H7 (cell line): ENCODE measurements around the gene WNK4. TPM values are rescaled to one million over a fixed set of nuclear protein-coding genes. Genes with fewer than 3 reads are reported as not detected.
A peak's percentile ranks its signal among the peaks of the same experiment; 100 is the strongest.

Experiments used
- DNase-seq: peaks from one replicate; pipeline ENCODE4 v3.0.0; 2012
- H3K27me3 ChIP-seq: 2 replicates; pipeline ENCODE4 v1.6.0; 2011; ENCODE audit warnings: mild to moderate bottlenecking, low read length; ENCODE audit not compliant: control insufficient read depth, insufficient read depth
- H3K36me3 ChIP-seq: replicated peaks from 2 replicates; pipeline ENCODE4 v1.5.1; 2011; ENCODE audit warnings: low read length; ENCODE audit not compliant: control insufficient read depth, insufficient read depth
- H3K4me3 ChIP-seq: 2 replicates; pipeline ENCODE4 v1.5.1; 2011; ENCODE audit warnings: low read depth, mild to moderate bottlenecking, control low read depth, low read length, moderate library complexity; ENCODE audit not compliant: insufficient read depth
- total RNA-seq: library from RNA; depleted of rRNA; stranded (reverse); fragments of >200 nt; shearing (Covaris generic); gene quantifications from 2 replicates; pipeline ENCODE4 v1.2.3, GENCODE V29; 2014

The WNK4 gene
- total RNA-seq, 1 experiment from 2014 or later = 0.24 TPM

DNA sequence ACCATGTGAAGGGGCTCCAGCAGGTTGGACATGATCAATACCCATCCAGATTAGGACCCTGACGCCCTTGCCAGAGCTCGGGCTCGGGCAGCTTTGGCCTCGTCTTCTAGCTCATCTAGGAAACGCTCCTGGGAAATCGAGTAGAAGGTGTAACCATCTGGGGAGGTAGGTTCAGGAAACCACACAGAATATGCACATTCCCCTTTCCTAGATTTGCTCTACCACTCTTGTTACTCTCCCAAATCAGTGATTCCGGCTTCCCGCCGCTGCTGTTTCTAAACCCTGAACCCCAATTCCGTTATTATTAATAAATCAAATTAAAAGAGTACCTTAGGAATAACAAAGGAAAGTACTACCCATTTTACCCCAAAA, 17.6 kb downstream of the WNK4 start:
- no peak for DNase-seq
- Histone ChIP-seq H3K27me3 (peaks cover 3% of the 10 kb centered on the region), H3K36me3 (no peaks in the 10 kb centered on the region; the same call in 1 of the 2 replicates), H3K4me3 (peak overlapping the region; percentile 96)

DNA sequence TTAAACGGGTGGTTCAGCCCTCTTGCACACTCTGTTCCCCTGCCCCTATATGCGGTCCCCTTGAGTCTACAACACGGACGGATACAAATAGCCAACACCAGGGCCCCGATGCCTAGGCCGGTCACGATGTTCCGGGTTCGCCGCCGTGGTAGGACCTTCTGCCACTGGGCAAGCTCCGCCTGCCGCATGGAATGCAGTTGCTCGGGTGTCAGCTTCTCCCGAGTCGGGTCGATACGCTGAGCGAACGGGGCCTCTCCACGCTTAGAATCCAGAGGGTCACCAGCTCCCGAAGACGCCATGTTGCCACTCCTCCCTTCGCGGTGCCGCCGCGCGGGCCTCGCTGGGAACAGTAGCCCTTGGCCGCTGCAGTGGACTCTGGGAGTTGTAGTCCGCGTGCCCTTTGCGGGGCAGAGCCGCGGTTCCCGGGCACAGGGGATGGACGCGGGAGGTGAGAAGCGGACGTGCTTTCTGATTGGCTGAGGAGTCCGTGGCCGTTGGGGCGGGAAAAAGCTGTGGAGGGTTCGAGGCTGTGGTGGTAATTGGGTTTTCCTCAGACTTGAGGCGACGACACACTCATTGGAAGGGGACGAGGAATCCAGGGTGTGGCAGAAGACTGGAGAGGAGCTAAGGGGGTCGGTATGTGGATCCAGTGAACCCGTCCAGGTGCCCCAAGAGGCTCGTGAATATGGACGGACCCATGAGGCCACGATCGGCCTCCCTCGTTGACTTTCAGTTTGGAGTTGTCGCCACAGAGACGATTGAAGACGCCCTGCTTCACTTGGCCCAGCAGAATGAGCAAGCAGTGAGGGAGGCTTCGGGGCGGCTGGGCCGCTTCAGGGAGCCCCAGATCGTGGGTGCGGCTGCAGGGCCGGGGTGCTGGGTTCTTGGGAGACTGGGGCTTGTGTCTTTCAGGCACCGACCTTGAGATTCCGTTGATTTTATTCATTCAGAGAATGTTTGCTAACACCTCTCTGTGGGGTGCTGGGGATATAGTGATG, 18.3 kb downstream of the WNK4 start, which contains the start of the genes CNTD1 and COA3:
Gene CNTD1 (plus strand): TSS at position 479 of the 998 bp plus-strand sequence. CDS start 207 bp downstream, at position 686.
Gene COA3 (minus strand): TSS at position 322 of the 998 bp plus-strand sequence. CDS start 23 bp downstream, at position 299.
- Histone ChIP-seq H3K4me3 (peak within 1 kb of the TSS; percentile 96), H3K27me3 (peaks cover 3% of the 10 kb centered on the region), H3K36me3 (no peaks in the 10 kb centered on the region; the same call in 1 of the 2 replicates)
- peak; percentile 97 for DNase-seq

DNA sequence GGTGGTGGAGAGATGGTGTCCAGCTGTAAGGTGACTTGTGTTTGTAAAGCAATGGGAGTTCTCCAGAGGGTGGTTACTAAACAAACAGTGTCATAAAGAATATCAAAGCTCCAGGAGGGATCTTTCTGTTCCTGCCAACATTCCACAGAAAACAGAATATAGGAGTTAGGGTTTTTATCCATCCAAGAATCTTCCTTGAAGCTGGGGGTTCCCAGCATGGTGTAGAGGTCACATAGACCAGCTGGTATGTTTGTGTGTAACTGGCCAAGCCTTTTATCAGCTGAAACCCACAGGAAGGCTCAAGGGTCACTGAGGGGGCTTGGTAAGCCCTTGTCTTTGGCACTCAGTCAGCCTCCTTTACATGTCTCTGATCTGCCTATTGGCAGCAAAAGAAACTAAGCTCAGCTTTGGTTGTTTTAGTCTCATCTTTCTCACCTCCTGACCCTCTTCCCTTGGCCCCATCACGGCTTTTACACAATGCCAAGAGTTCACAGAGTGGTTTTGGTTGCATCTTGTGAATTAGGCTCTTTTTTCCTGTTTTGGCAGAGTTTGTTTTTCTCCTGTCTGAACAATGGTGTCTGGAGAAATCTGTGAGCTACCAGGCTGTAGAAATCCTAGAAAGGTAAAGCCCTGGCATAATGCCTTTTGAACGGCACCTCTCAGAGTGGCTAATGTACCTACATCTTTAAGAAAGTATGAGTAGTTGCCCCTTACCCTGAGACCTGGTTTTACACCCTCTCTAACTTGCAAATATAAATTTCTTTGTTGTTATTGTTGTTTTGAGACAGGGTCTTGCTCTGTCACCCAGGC, 22.9 kb downstream of the WNK4 start:
- peaks cover 3% of the 10 kb centered on the region for H3K27me3 ChIP-seq
- DNase-seq = no peak
- H3K36me3 ChIP-seq = no peaks in the 10 kb centered on the region
- no peak overlapping the region for H3K4me3 ChIP-seq

GRCh38 chr17:42804918-42805367, 24.5 kb downstream of the WNK4 start:
- Histone ChIP-seq H3K27me3 (no peaks in the 10 kb centered on the region; the same call in none of the 2 replicates), H3K36me3 (no peaks in the 10 kb centered on the region), H3K4me3 (no peak overlapping the region)
- no peak for DNase-seq

DNA sequence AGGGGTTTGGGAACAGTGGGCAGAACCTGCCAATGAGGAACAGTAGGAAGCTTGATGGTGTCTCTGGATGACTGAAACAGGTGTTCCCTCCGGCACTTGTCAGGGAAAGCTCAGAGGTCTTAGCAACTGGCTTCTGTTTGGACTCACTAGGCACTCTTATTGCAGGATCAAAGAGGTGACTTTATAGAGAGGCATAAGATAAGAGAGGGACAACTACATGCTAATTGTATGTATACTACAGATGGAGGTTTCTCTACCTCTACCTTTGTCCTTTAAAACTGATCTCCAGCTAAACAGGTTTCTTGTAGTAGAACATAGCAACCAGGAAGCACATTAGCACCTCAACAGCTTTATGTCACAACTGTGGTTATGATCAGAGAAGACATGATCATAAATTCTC, 25.8 kb downstream of the WNK4 start:
- Histone ChIP-seq H3K27me3 (no peaks in the 10 kb centered on the region; the same call in none of the 2 replicates), H3K36me3 (peaks cover 6% of the 10 kb centered on the region), H3K4me3 (no peak overlapping the region)
- DNase-seq = no peak

DNA sequence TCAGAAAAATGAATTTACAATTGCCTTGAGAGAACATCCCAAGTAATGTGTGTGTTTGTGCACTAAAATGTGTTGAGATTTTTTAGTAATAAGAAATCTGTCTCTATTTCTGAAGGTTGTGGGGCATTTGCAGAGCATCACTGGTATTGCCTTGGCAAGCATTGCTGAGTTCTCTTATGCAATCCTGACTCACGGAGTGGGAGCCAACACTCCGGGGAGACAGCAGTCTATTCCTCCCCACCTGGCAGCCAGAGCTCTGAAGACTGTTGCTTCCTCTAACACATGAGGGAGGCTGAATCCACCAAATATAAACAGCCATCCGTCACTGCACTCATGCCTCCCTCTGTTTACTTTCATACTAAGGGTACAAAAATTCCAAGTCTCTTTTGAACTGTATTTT, 28.8 kb downstream of the WNK4 start:
- no peak overlapping the region for H3K4me3 ChIP-seq
- DNase-seq = no peak
- no peaks in the 10 kb centered on the region for H3K27me3 ChIP-seq
- peaks cover 11% of the 10 kb centered on the region for H3K36me3 ChIP-seq

DNA sequence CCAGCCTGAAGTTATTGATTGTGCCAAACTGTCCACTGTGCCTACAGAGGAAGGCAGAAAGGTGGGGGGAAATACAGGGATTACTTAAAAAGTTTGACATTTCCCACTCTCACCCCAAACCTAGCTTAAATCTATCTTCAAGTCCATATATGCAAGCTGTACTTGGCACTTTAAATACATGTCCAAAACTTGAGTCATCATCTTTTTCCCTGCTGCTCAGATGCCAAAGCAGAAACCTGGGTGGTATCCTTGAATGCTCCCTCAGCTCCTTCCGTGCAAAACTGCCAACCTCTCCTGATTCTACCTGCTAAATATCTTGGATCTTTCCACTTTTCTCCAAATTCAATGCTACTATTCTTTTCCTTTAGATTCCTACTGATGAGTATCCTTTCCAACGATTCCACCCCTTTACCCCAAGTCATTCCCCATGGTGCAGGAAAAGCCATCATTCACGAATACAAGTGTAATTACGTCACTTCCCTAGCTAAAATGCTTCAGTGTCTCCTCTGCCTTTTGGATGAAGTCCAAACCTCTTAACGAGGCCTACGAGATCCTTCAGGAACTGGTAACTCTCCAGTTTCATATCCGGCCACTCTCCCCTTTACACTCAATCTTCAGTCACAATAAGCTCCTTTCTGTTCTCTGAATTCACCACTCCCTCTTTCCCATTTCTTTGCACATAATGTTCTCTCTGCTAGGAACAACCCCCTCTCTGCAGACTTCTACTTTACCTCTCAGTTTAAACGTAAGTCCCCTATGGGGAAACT, 34.4 kb downstream of the WNK4 start:
- DNase-seq = no peak
- Histone ChIP-seq H3K27me3 (no peaks in the 10 kb centered on the region), H3K36me3 (peaks cover 45% of the 10 kb centered on the region), H3K4me3 (no peak overlapping the region)

DNA sequence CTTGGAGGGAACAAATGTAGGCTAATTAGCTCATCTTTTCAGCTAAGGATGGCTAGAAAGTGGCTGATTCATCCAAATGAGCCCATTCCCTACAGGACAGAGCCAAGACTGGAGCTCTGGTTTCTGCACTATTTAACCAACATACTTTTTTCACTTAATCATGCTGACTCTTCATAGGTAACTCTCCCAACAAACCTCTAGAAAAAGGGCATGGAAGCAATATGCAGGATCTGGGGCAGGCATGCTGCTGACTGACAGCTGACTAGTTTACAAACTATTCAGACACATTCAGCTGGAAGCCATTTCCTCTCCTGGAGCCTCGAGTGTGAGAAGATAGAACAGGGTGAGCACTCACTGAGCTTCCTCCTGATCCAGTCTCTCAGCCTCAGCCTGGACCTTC, 37.5 kb downstream of the WNK4 start:
- Histone ChIP-seq H3K36me3 (peaks cover 39% of the 10 kb centered on the region), H3K4me3 (no peak overlapping the region), H3K27me3 (no peaks in the 10 kb centered on the region)
- no peak for DNase-seq

- H3K36me3 ChIP-seq = peaks cover 39% of the 10 kb centered on the region
These were observed 38.0 kb downstream of the WNK4 start for GRCh38 chr17:42818379-42818778.

GRCh38 chr17:42819939-42820535, 39.6 kb downstream of the WNK4 start:
- no peak overlapping the region for H3K4me3 ChIP-seq
- H3K36me3 ChIP-seq = peaks cover 30% of the 10 kb centered on the region
- no peaks in the 10 kb centered on the region for H3K27me3 ChIP-seq
- DNase-seq = peak; percentile 86

More at GRCh38 chr17:42818379-42818778, 38.0 kb downstream of the WNK4 start:
- Histone ChIP-seq H3K27me3 (no peaks in the 10 kb centered on the region), H3K4me3 (no peak overlapping the region)
- no peak for DNase-seq

DNA sequence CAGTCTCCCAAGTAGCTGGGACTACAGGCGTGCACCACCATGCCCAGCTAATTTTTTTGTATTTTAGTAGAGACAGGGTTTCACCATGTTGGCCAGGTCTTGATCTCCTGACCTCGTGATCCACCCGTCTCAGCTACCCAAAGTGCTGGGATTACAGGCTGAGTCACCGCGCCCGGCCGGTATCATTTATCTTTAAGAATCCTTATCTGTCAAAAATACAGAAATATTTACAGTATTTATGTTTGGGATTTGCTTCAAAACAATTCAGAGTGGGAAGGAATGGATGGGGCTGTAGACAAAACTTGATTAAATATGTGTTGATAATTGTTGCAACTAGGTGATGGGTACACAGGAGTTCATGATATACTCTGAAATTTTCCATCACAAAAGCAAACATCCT, 40.8 kb downstream of the WNK4 start:
- no peak for DNase-seq
- H3K4me3 ChIP-seq = no peak overlapping the region
- peaks cover 23% of the 10 kb centered on the region for H3K36me3 ChIP-seq
- H3K27me3 ChIP-seq = no peaks in the 10 kb centered on the region

GRCh38 chr17:42827472-42827871, 47.1 kb downstream of the WNK4 start:
- no peaks in the 10 kb centered on the region for H3K36me3 ChIP-seq
- DNase-seq = no peak
- H3K27me3 ChIP-seq = no peaks in the 10 kb centered on the region; the same call in 1 of the 2 replicates
- no peak overlapping the region for H3K4me3 ChIP-seq

- no peaks in the 10 kb centered on the region; the same call in 1 of the 2 replicates for H3K27me3 ChIP-seq
- no peak for DNase-seq
- peaks cover 7% of the 10 kb centered on the region for H3K36me3 ChIP-seq
- no peak overlapping the region for H3K4me3 ChIP-seq
These were observed 50.6 kb downstream of the WNK4 start for GRCh38 chr17:42830971-42831370.
